H9 (cell line): ENCODE measurements around the gene TMEM59L. TPM values are rescaled to one million over a fixed set of nuclear protein-coding genes. Genes with fewer than 3 reads are reported as not detected.

ENCODE experiments used
- DNase-seq: peaks from one replicate; pipeline ENCODE4 v3.0.0-alpha.2; 2017
- H2AFZ ChIP-seq: one replicate; pipeline ENCODE4 v1.6.1; 2013; ENCODE audit warnings: mild to moderate bottlenecking, low read length, control low read depth, moderate library complexity
- H2AK5ac ChIP-seq: 2 replicates; pipeline ENCODE4 v1.6.1; 2013; ENCODE audit warnings: low read length, control low read depth, mixed read lengths; ENCODE audit not compliant: insufficient read length
- H2BK120ac ChIP-seq: one replicate; pipeline ENCODE4 v1.6.1; 2013; ENCODE audit warnings: low read depth, mild to moderate bottlenecking, low read length, control low read depth, inconsistent platforms; ENCODE audit not compliant: poor library complexity, severe bottlenecking
- H2BK12ac ChIP-seq: 2 replicates; pipeline ENCODE4 v1.6.1; 2013; ENCODE audit warnings: low read length, control low read depth, mixed read lengths, low read depth; ENCODE audit not compliant: insufficient read length
- H2BK15ac ChIP-seq: 2 replicates; pipeline ENCODE4 v1.6.1; 2013; ENCODE audit warnings: low read depth, low read length, control low read depth
- H2BK20ac ChIP-seq: one replicate; pipeline ENCODE4 v1.6.1; 2013; ENCODE audit warnings: low read depth, mild to moderate bottlenecking, low read length, control low read depth, inconsistent platforms; ENCODE audit not compliant: poor library complexity, severe bottlenecking
- H2BK5ac ChIP-seq: 2 replicates; pipeline ENCODE4 v1.6.1; 2013; ENCODE audit warnings: low read length, control low read depth, mixed read lengths; ENCODE audit not compliant: insufficient read length
- H3K14ac ChIP-seq: 2 replicates; pipeline ENCODE4 v1.6.1; 2013; ENCODE audit warnings: low read length, control low read depth; ENCODE audit not compliant: insufficient read depth
- H3K18ac ChIP-seq: 2 replicates; pipeline ENCODE4 v1.6.1; 2013; ENCODE audit warnings: low read depth, mild to moderate bottlenecking, mixed read lengths, low read length, control low read depth; ENCODE audit not compliant: insufficient read length
- H3K23ac ChIP-seq: 2 replicates; pipeline ENCODE4 v1.6.1; 2013; ENCODE audit warnings: low read length, control low read depth, mixed read lengths, low read depth; ENCODE audit not compliant: insufficient read length
- H3K23me2 ChIP-seq: 2 replicates; pipeline ENCODE4 v1.6.1; 2013; ENCODE audit warnings: low read depth, mild to moderate bottlenecking, mixed read lengths, low read length, control low read depth; ENCODE audit not compliant: insufficient read length, poor library complexity, severe bottlenecking
- H3K27ac ChIP-seq: 2 replicates; pipeline ENCODE4 v1.5.1; 2013; ENCODE audit warnings: low read length, control low read depth, mixed read lengths, low read depth; ENCODE audit not compliant: insufficient read length
- H3K27me3 ChIP-seq: 2 replicates; pipeline ENCODE4 v1.6.1; 2013; ENCODE audit warnings: low read length, control low read depth, inconsistent platforms; ENCODE audit not compliant: insufficient read depth
- H3K4ac ChIP-seq: 2 replicates; pipeline ENCODE4 v1.6.1; 2013; ENCODE audit warnings: low read depth, mild to moderate bottlenecking, control low read depth, inconsistent platforms, low read length, moderate library complexity
- H3K4me1 ChIP-seq: 2 replicates; pipeline ENCODE4 v1.6.1; 2013; ENCODE audit warnings: low read length, control low read depth, inconsistent platforms; ENCODE audit not compliant: insufficient read depth
- H3K4me2 ChIP-seq: 2 replicates; pipeline ENCODE4 v1.6.1; 2013; ENCODE audit warnings: low read length, control low read depth, mixed read lengths; ENCODE audit not compliant: insufficient read length, insufficient read depth
- H3K56ac ChIP-seq: 2 replicates; pipeline ENCODE4 v1.6.1; 2013; ENCODE audit warnings: low read depth, mild to moderate bottlenecking, mixed read lengths, low read length, control low read depth; ENCODE audit not compliant: insufficient read length
- H3K79me1 ChIP-seq: 2 replicates; pipeline ENCODE4 v1.6.1; 2013; ENCODE audit warnings: low read depth, mild to moderate bottlenecking, moderate library complexity, low read length, control low read depth, inconsistent platforms; ENCODE audit not compliant: insufficient read depth, poor library complexity, severe bottlenecking
- H3K79me2 ChIP-seq: 2 replicates; pipeline ENCODE4 v1.6.1; 2013; ENCODE audit warnings: low read length, control low read depth, inconsistent platforms; ENCODE audit not compliant: insufficient read depth
- H3K9ac ChIP-seq: 2 replicates; pipeline ENCODE4 v1.6.1; 2013; ENCODE audit warnings: low read length, control low read depth, mixed read lengths; ENCODE audit not compliant: insufficient read length; ENCODE audit errors: extremely low read depth
- H3K9me3 ChIP-seq: one replicate; pipeline ENCODE4 v1.6.1; 2013; ENCODE audit warnings: low read depth, low read length, inconsistent platforms; ENCODE audit not compliant: control insufficient read depth
- H3T11ph ChIP-seq: one replicate; pipeline ENCODE4 v1.6.1; 2013; ENCODE audit warnings: mild to moderate bottlenecking, low read length, control low read depth, inconsistent platforms
- H4K20me1 ChIP-seq: one replicate; pipeline ENCODE4 v1.6.1; 2013; ENCODE audit not compliant: control insufficient read depth, insufficient read length, insufficient read depth
- H4K5ac ChIP-seq: 2 replicates; pipeline ENCODE4 v1.6.1; 2013; ENCODE audit warnings: low read depth, mild to moderate bottlenecking, mixed read lengths, low read length, control low read depth; ENCODE audit not compliant: insufficient read length
- H4K8ac ChIP-seq: replicated peaks from 2 replicates; pipeline ENCODE4 v1.6.1; 2013; ENCODE audit warnings: low read length, control low read depth, mixed read lengths, low read depth; ENCODE audit not compliant: insufficient read length
- H4K91ac ChIP-seq: 2 replicates; pipeline ENCODE4 v1.6.1; 2013; ENCODE audit warnings: low read depth, mild to moderate bottlenecking, moderate library complexity, mixed read lengths, low read length, control low read depth; ENCODE audit not compliant: insufficient read length
- H3K27ac Mint-ChIP-seq, 3 experiments: 2 replicates in 2 of 3; 3 replicates in 1 of 3; pipeline ENCODE4 v1.8.0; 2020 to 2021; ENCODE audit warnings: mixed read lengths in 3 of 3, mild to moderate bottlenecking in 1 of 3, moderate library complexity in 1 of 3
- H3K27me3 Mint-ChIP-seq: 2 replicates; pipeline ENCODE4 v1.8.0; 2021; ENCODE audit warnings: low read depth, mild to moderate bottlenecking, moderate library complexity, mixed read lengths
- H3K36me3 Mint-ChIP-seq, 3 experiments: 2 replicates in 2 of 3; 3 replicates in 1 of 3; pipeline ENCODE4 v1.8.0; 2020 to 2021; ENCODE audit warnings: low read depth in 3 of 3, mixed read lengths in 3 of 3; ENCODE audit not compliant: insufficient read depth in 1 of 3
- H3K4me1 Mint-ChIP-seq, 2 experiments: 2 replicates each; pipeline ENCODE4 v1.8.0; 2020; ENCODE audit warnings: mixed read lengths in 2 of 2
- H3K4me3 Mint-ChIP-seq, 2 experiments: 2 replicates in 1 of 2; 3 replicates in 1 of 2; pipeline ENCODE4 v1.8.0; 2020 to 2021; ENCODE audit warnings: mild to moderate bottlenecking in 2 of 2, mixed read lengths in 2 of 2, moderate library complexity in 1 of 2
- H3K9me3 Mint-ChIP-seq, 2 experiments: 2 replicates in 1 of 2; 3 replicates in 1 of 2; pipeline ENCODE4 v1.8.0; 2020; ENCODE audit warnings: mild to moderate bottlenecking in 2 of 2, mixed read lengths in 2 of 2, moderate library complexity in 1 of 2
- CTCF ChIP-seq: fragments of 200-600 bp; sonication (generic); conservative IDR thresholded peaks from 3 replicates; pipeline ENCODE4 v1.8.0; 2021; ENCODE audit warnings: antibody characterized with exemption, mild to moderate bottlenecking
- WGBS: extraction: QIAGEN DNeasy Blood & Tissue Kit; methylation state at CpG from one replicate; pipeline ENCODE4 v1.1.7; 2013; ENCODE audit warnings: missing lambda C conversion rate, low lambda C conversion rate, mixed read lengths; ENCODE audit not compliant: insufficient read length; ENCODE audit errors: extremely low coverage; 5-methylcytosine and 5-hydroxymethylcytosine counted together
- total RNA-seq: library from RNA; stranded (reverse); gene quantifications from 2 replicates; pipeline ENCODE4 v1.2.1, GENCODE V29; 2021

TMEM59L gene
- total RNA-seq, 1 experiment from 2014 or later, result 12.0 TPM

GRCh38 chr19:18662972-18663732 lies 50.5 kb downstream of the TMEM59L start:
- Histone ChIP-seq H3K23ac (no peak overlapping the region), H2AFZ (no peak overlapping the region), H2BK5ac (no peak overlapping the region), H3K9ac (no peak overlapping the region), H3K56ac (no peak overlapping the region), H3K4ac (no peak overlapping the region), H3K18ac (no peak overlapping the region), H3K4me2 (no peak overlapping the region), H3K27ac (no peak overlapping the region), H3K4me1 (no peaks in the 10 kb centered on the region), H4K5ac (no peak overlapping the region), H3T11ph (no peak overlapping the region), H4K8ac (no peak overlapping the region), H2BK20ac (no peak overlapping the region), H3K79me1 (no peaks in the 10 kb centered on the region), H2BK120ac (no peak overlapping the region), H4K20me1 (no peaks in the 10 kb centered on the region), H3K14ac (no peak overlapping the region; the same call in 1 of the 2 replicates), H2BK15ac (no peak overlapping the region), H2AK5ac (no peak overlapping the region), H4K91ac (no peak overlapping the region), H2BK12ac (no peak overlapping the region), H3K9me3 (no peaks in the 10 kb centered on the region), H3K23me2 (no peaks in the 10 kb centered on the region), H3K27me3 (no peaks in the 10 kb centered on the region), H3K79me2 (no peaks in the 10 kb centered on the region)
- no peak for TF ChIP-seq CTCF
- WGBS, result no CpG with 5 or more reads among the region's 15 CpGs
- Mint-ChIP-seq H3K27me3 (peaks cover 1% of the 10 kb centered on the region), H3K36me3 (peaks cover 0 to 13% (median 9%) of the 10 kb centered on the region in 3 experiments; a peak in 5 of 7 replicates), H3K27ac (peak overlapping the region; percentile 32 to 94 (median 70); a peak in 3 of 7 replicates), H3K4me1 (peaks cover 16 to 17% of the 10 kb centered on the region in 2 experiments), H3K4me3 (no peak overlapping the region), H3K9me3 (no peaks in the 10 kb centered on the region; a peak in 1 of 5 replicates)
- DNase-seq, result no peak
